ENCODE measurements around the gene MYO5A.

MYO5A gene

GRCh38 chr15:52357949-52358348 is 170.7 kb downstream of the MYO5A start:
- no peak for DNase-seq

- no peak for DNase-seq
These were observed 176.6 kb downstream of the MYO5A start for GRCh38 chr15:52352086-52352485.

GRCh38 chr15:52351206-52351908 is 177.3 kb downstream of the MYO5A start:
- no peak for DNase-seq

- DNase-seq: no peak
These were observed 178.3 kb downstream of the MYO5A start for GRCh38 chr15:52350423-52350822.

GRCh38 chr15:52349052-52349700 is 179.5 kb downstream of the MYO5A start:
- DNase-seq: no peak

GRCh38 chr15:52348056-52348745 is 180.5 kb downstream of the MYO5A start:
- DNase-seq: no peak

- no peak for DNase-seq
These were observed 184.1 kb downstream of the MYO5A start for GRCh38 chr15:52344592-52344991.

- no peak for DNase-seq
These were observed 184.8 kb downstream of the MYO5A start for GRCh38 chr15:52343831-52344230.

- DNase-seq: no peak
These were observed 188.6 kb downstream of the MYO5A start for GRCh38 chr15:52340093-52340492.

- no peak for DNase-seq
These were observed 189.8 kb downstream of the MYO5A start for GRCh38 chr15:52338891-52339290.

- DNase-seq: no peak
These were observed 190.6 kb downstream of the MYO5A start for GRCh38 chr15:52338058-52338457.

- no peak for DNase-seq
These were observed 191.4 kb downstream of the MYO5A start for GRCh38 chr15:52337198-52337853.

GRCh38 chr15:52336529-52336928 is 192.2 kb downstream of the MYO5A start:
- DNase-seq: no peak

- no peak for DNase-seq
These were observed 194.1 kb downstream of the MYO5A start for GRCh38 chr15:52334491-52335160.

GRCh38 chr15:52331490-52332240 is 197.0 kb downstream of the MYO5A start:
- peak; percentile 6 for DNase-seq

GRCh38 chr15:52329987-52330386 is 198.7 kb downstream of the MYO5A start:
- DNase-seq: no peak

GRCh38 chr15:52329150-52329549 is 199.5 kb downstream of the MYO5A start:
- no peak for DNase-seq

GRCh38 chr15:52328680-52329079 is 200.0 kb downstream of the MYO5A start:
- DNase-seq: no peak

- DNase-seq: no peak
These were observed 201.9 kb downstream of the MYO5A start for GRCh38 chr15:52326756-52327155.

- DNase-seq: no peak
These were observed 204.6 kb downstream of the MYO5A start for GRCh38 chr15:52324109-52324508.

GRCh38 chr15:52318729-52319500 is 209.8 kb downstream of the MYO5A start:
- no peak for DNase-seq

Data from stimulated activated CD4-positive, alpha-beta T cell treated with anti-CD3 and anti-CD28 coated beads, Interleukin-12 subunit alpha, Interleukin-12 subunit beta, amount 100 ng/mL, for 4 hours (primary cell).